GM18511 (cell line): ENCODE measurements around the gene DMC1.
"Not testable (repeated sequence)": the region's sequence is repeated elsewhere in the genome, so short reads cannot be mapped to it uniquely, and the experiment has no call there.

Experiments
- ATAC-seq: cut with Tn5 transposase; IDR thresholded peaks from one replicate; pipeline ENCODE4 v1.9.1; 2021; ENCODE audit warnings: mild to moderate bottlenecking, moderate library complexity; ENCODE audit not compliant: unreplicated experiment

Gene DMC1, protein sequence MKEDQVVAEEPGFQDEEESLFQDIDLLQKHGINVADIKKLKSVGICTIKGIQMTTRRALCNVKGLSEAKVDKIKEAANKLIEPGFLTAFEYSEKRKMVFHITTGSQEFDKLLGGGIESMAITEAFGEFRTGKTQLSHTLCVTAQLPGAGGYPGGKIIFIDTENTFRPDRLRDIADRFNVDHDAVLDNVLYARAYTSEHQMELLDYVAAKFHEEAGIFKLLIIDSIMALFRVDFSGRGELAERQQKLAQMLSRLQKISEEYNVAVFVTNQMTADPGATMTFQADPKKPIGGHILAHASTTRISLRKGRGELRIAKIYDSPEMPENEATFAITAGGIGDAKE

GRCh38 chr22:38569972-38570778 lies at the start of gene DMC1:
DMC1 (minus strand) TSS chr22:38570183; CDS start chr22:38568256, 1,927 bp downstream.
- peak; percentile 58 for ATAC-seq

GRCh38 chr22:38618682-38619081 lies 48.7 kb upstream of the DMC1 start:
- ATAC-seq, result no peak

DNA sequence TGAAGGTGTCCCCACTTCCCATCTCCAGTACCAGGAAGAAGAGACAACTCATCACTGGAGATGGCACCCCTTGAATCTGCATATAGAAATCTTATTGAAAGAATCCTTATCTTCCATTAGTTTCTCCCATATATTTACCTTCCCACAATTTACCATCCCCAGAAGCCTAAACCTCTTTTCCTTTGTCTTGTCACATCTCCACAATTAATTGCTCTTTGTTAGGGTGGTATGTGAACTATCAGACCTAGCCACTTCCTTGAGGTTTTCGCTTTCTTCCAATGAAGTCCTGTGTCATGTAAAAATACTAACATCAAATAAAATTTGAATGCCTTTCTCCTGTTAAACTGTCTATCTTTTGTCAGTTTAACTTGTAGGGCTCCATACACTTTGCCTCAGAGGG lies 48.3 kb upstream of the DMC1 start:
- ATAC-seq, result no peak

- not testable (repeated sequence) for ATAC-seq
These were observed 45.1 kb upstream of the DMC1 start for GRCh38 chr22:38615064-38615405.

DNA sequence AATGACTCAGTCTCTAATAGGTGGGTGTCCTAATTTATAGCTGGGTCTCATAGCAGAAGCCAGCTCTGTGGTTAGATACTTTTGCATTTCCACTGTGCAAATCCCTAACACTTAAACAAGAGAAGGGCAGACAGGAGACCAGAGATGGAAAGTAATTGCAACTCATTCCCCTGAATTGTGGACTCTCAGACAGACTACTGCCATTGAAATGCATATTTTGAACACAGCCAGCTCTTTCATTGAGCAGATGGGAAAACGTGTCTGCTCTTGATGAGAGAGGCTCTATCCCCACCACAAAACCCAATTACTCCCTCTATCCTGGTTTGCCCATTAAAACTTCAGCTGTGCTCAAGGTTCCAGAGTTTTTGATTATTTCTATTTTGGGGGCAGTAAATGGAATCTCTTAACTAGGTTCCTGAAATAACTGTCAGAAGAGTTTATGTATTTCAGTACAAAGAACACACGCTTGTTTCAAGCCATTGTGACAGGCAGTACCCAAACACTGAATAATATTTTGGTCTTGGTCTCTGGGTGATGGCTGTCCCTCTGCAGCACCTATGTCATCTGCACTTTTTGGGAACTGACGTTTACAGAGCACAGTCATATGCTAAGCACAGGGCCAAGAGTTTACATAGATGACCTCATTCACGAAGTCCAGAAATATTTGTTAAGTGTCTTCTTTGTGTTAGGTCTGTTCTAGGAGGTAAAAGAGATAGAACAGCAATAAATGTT lies 44.5 kb upstream of the DMC1 start:
- no peak for ATAC-seq

GRCh38 chr22:38613588-38613987 lies 43.6 kb upstream of the DMC1 start:
- ATAC-seq, result no peak

GRCh38 chr22:38612217-38613006 lies 42.4 kb upstream of the DMC1 start:
- no peak for ATAC-seq

DNA sequence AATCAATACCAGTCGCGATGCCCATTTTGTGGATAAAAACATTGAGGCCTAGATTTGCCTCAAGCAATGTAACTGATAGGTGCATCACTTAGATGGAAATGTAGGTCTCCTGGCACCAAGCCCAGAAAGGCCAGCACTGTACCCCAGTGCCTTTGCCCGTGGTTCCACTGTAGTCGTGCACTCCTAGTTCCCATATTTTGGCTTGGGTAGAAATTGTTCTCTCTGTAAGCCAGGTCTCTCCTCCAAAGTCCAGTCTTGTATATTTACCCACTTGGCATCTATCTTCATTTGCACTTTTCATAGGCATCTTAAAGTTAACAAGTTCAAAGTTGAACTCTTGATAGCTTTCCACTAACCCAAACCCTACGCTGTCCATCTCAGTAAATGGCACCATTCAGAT lies 41.6 kb upstream of the DMC1 start:
- no peak for ATAC-seq

DNA sequence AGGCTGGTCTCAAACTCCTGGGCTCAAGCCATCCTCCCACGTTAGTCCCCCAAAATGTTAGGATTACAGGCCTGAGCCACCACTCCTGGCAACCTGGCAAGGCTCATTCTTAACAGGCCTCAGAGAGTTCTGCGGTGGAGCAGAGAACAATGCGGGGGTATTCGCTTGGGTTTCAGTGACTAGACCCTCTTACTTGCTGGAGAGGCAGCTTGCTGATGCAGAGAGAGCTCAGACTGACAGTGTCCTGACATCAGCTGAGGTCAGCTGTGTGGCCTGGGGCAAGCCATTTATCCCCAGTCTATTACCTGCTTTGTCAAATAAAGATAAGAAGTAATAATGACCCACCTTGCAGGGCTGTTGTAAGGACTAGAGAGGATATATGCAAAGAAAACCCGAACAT lies 40.3 kb upstream of the DMC1 start:
- ATAC-seq, result no peak

- ATAC-seq, result no peak
These were observed 39.2 kb upstream of the DMC1 start for GRCh38 chr22:38608992-38609750.

- no peak for ATAC-seq
These were observed 37.7 kb upstream of the DMC1 start for GRCh38 chr22:38607680-38608079.

- no peak for ATAC-seq
These were observed 32.2 kb upstream of the DMC1 start for GRCh38 chr22:38602166-38602565.

- ATAC-seq, result no peak
These were observed 31.3 kb upstream of the DMC1 start for GRCh38 chr22:38601221-38601764.

- no peak for ATAC-seq
These were observed 29.5 kb upstream of the DMC1 start for GRCh38 chr22:38599466-38599865.

- ATAC-seq, result not testable (repeated sequence)
These were observed 12.9 kb upstream of the DMC1 start for GRCh38 chr22:38582923-38583322.

GRCh38 chr22:38578505-38578904 lies 8.5 kb upstream of the DMC1 start:
- ATAC-seq, result no peak

DNA sequence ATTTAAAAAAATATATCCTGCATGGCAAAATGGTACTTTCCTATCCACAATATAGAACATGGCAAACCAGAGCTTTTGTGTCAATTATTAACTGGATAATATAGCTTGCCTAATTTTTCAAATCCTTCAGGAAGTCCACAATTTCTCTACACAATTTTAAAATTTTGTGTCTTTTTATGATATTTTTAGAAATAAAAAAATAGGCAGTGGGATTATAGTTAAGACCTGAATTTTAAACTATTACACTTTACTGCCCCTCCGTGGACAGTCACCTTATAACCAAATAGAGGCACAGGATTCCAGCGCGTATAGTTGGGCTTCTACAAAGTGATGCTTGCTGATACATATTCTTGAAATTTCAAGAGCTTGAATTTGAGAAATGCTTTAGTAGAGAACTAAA lies 2.1 kb upstream of the DMC1 start:
- ATAC-seq, result no peak

- ATAC-seq, result peak; percentile 33
These were observed 889 bp upstream of the DMC1 start for GRCh38 chr22:38570779-38571364.

GRCh38 chr22:38569181-38569971 lies 607 bp downstream of the DMC1 start:
- ATAC-seq, result no peak
